ENCODE results near the gene GPX8.

GPX8 gene

DNA sequence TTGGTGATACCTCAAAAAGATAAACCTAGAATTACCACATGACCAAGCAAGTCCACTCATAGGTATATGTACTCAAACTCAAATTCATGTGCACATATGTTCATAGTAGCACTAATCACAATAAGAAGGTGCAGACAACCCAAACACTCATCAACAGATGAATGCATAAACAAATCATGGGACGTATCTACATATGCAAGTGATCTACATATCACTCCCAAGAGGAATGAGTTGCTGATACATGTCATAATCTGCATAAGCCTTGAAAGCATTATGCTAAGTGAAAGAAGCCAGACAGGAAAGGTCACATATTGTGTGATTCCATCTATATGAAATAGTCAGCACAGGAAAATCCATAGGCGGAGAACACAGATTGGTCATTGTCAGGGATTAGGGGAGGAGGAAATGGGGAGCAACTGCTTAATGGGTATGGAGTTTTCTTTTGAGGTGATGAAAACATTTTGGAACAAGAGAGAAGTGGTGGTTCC is 10.6 kb upstream of the GPX8 start:
- peaks cover 8 to 19% of the 10 kb centered on the region in 2 donors for H3K27me3 Mint-ChIP-seq
- no peak overlapping the region for H3K27ac Mint-ChIP-seq
- ATAC-seq (replicated peaks): no peak
- DNase-seq: no peak
- H3K9me3 Mint-ChIP-seq: no peaks in the 10 kb centered on the region
- no peaks in the 10 kb centered on the region for H3K36me3 Mint-ChIP-seq (ENCODE audit: insufficient read depth)
- H3K4me3 Mint-ChIP-seq: no peak overlapping the region
- peaks cover 5 to 14% of the 10 kb centered on the region in 2 donors for H3K4me1 Mint-ChIP-seq (ENCODE audit: low read depth in 2 of 2)

DNA sequence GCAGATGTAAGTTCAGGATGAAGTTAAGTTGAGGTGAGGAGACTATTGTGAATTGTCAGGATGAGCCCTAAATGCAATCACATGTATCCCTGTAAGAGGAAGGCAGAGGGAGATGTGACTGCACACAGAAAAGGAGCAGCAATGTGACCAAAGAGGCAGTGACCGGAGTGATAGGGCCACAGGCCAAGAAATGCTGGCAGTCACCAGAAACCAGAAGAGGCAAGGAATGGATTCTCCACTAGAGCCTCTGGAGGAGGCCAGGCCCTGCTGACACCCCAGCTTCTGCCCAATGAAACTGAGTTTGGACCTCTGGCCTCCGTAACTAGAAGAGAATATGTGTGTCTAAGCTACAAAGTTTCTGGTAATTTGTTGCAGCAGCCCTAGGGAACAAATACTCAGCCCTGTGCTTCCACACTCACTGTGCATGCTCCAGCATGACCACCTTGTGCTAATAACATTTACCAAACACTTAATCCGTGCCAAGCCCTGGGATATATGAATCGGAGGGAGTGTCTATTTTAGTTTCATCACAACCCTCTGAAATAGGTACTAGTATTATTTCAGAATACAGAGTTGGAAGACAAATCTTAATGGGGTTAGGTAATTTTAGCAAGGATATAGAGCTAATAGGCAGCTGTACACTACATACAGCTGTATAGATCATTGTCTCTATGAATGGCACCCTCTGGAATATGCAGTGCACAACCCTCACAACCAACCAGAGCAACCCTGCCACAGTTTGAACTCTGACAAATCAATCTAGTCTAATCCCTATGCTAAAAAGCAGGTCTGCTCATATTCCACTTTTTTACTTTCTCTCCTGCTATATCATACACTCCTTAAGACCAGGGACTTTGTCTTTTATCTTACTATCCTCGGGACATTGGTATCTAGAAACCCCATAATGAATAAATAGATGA is 7.8 kb upstream of the GPX8 start:
- Mint-ChIP-seq H3K36me3 (ENCODE audit: insufficient read depth) (no peaks in the 10 kb centered on the region), H3K27ac (no peak overlapping the region)
- no peak for DNase-seq

DNA sequence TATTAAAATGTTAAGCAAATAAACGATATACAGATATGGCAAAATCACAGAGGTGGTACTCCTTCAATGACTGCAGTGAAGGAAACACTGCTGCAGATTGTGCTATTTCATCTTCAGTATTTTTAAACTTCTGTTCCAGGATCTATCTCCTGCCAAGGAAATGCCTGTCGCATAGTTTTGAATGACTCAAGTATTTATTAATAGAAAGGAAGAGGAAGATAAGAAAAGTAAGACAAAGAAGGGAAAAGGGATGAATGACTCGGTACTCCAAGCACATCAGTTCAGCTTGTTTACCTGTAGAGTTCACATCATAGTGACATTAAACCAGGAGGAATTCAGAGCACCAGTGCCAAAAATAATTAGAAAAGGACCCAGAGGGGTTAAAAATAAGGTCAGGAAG is 5.1 kb upstream of the GPX8 start:
- no peak for DNase-seq
- Mint-ChIP-seq H3K4me3 (no peak overlapping the region), H3K4me1 (ENCODE audit: low read depth in 2 of 2) (peaks cover 0 to 3% of the 10 kb centered on the region in 2 donors), H3K27ac (no peak overlapping the region), H3K9me3 (no peaks in the 10 kb centered on the region), H3K27me3 (peaks cover 8 to 38% of the 10 kb centered on the region in 2 donors), H3K36me3 (ENCODE audit: insufficient read depth) (no peaks in the 10 kb centered on the region)
- no peak for ATAC-seq (replicated peaks)

More for the DNA sequence above, 7.8 kb upstream of the GPX8 start:
- Mint-ChIP-seq H3K4me1 (ENCODE audit: low read depth in 2 of 2) (no peaks in the 10 kb centered on the region), H3K4me3 (no peak overlapping the region), H3K9me3 (no peaks in the 10 kb centered on the region), H3K27me3 (peaks cover 8 to 30% of the 10 kb centered on the region in 2 donors)
- ATAC-seq (replicated peaks): no peak

DNA sequence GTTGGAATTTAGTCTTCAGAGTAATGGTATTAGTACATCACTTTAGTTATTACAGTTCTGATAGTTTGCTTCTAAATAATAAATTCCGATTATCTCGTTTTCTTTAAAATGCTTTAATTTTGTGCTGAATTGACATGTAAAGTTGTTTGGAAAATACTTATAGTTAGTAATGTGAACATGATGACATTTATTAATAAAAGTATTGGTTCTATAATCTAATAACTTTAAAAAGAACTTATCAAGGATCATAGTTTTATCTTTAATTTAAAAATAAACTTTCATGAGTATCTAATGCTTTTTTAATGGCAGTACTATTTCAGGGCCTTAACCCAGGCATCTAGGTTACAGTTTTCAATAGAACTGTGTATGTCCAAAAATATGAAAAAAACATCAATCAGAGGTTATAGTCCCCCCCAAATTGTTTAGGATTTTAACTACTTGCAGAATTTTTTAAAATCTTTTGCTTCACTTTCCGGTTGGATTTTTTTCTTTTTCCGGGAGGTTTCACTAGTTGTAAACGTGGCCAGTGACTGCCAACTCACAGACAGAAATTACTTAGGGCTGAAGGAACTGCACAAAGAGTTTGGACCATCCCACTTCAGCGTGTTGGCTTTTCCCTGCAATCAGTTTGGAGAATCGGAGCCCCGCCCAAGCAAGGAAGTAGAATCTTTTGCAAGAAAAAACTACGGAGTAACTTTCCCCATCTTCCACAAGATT is 680 bp downstream of the GPX8 start:
- Mint-ChIP-seq H3K27ac (no peak overlapping the region), H3K36me3 (ENCODE audit: insufficient read depth) (no peaks in the 10 kb centered on the region), H3K4me1 (ENCODE audit: low read depth in 2 of 2) (peaks cover 0 to 3% of the 10 kb centered on the region in 2 donors), H3K27me3 (peaks cover 19 to 20% of the 10 kb centered on the region in 2 donors), H3K4me3 (no peak overlapping the region), H3K9me3 (no peaks in the 10 kb centered on the region)
- DNase-seq: no peak
- no peak for ATAC-seq (replicated peaks)

DNA sequence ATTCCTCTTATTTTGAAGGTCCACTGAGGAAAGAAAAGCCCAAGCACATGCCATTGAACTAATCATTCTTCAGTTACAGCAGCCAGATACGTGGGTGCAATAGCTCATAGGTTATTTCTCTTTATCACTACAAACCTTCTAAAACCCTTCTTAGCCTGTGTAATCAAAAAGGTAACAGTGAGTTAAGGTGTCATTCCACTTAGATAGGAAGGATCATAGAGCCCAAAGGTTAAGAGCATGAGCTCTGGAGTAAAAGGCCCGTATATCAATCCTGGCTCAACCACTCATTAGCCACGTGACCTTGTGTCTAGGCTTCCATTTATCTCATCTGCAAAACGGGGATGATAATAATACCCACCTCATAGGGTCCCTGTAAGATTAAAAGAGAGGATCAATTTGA is 2.7 kb downstream of the GPX8 start:
- Mint-ChIP-seq H3K4me1 (ENCODE audit: low read depth in 2 of 2) (peaks cover 0 to 3% of the 10 kb centered on the region in 2 donors), H3K27me3 (peaks cover 35 to 36% of the 10 kb centered on the region in 2 donors), H3K27ac (no peak overlapping the region), H3K9me3 (no peaks in the 10 kb centered on the region), H3K4me3 (no peak overlapping the region), H3K36me3 (ENCODE audit: insufficient read depth) (no peaks in the 10 kb centered on the region)
- DNase-seq: no peak
- no peak for ATAC-seq (replicated peaks)

DNA sequence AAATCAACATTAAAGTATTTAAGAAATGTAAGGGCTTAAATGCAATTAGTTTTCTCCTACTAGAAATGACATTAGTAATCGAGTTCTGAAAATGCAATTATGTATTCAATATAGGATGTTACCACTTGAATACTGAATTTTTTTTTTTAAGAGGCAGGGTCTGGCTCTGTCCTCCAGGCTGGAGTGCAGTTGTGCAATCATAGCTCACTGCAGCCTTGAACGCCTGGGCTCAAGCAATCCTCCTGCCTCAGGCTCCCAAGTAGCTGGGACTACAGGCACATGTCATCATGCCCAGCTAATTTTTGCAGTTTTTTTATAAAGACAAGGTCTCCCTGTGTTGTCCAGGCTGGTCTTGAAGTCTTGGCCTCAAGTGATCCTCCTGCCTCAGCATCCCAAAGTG is 11.5 kb downstream of the GPX8 start:
- Mint-ChIP-seq H3K9me3 (no peaks in the 10 kb centered on the region), H3K4me3 (no peak overlapping the region), H3K27me3 (peaks cover 54 to 72% of the 10 kb centered on the region in 2 donors), H3K27ac (no peak overlapping the region), H3K4me1 (ENCODE audit: low read depth in 2 of 2) (peaks cover 16 to 27% of the 10 kb centered on the region in 2 donors), H3K36me3 (ENCODE audit: insufficient read depth) (peaks cover 3% of the 10 kb centered on the region)
- no peak for ATAC-seq (replicated peaks)
- DNase-seq: no peak

DNA sequence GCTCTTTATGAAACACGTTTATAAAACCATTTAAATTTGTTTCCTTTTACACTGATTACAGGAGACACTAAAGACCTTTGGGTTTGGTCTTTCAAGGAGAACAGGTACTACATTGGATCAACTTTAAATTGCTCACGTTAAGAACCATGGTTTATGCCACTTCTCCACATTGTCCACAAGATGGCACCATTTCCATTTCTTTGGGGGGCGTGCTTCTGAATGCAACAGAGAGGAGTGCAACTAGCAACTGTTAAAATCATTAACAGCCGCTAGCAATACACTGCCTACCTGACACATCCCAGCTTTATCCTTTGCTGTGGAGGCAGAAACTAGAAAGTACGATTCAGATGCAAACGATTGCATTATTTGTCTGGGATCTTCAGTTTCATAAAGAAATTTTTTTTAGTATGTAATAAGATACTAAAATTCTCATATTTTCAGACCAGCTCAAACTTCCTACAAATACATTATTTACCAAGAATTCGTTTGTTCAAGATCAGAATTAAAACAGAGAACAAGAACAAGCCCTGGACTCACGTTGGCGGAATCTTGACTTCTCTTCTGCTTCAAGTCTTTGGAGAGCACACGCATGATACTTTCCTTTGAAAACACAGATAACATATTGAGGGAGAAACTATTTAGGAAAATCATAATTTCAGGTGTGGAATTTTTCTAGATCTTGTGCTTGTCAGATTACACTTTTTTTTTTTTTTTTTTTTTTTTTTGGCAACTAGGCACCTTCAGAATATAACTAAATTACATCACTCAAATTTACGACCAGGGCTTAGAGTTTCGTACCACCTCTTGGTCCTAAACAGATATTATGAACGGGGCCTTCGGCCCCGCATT is 12.3 kb downstream of the GPX8 start:
- Mint-ChIP-seq H3K27me3 (peaks cover 56 to 72% of the 10 kb centered on the region in 2 donors), H3K9me3 (no peaks in the 10 kb centered on the region), H3K4me1 (ENCODE audit: low read depth in 2 of 2) (peaks cover 20 to 33% of the 10 kb centered on the region in 2 donors), H3K36me3 (ENCODE audit: insufficient read depth) (peaks cover 3% of the 10 kb centered on the region), H3K4me3 (peak overlapping the region; percentile 86 to 88), H3K27ac (peak overlapping the region; percentile 82 to 85)
- DNase-seq (peak; percentile 55 to 61 (median 58)), ATAC-seq (replicated peaks) (peak; percentile 65)

DNA sequence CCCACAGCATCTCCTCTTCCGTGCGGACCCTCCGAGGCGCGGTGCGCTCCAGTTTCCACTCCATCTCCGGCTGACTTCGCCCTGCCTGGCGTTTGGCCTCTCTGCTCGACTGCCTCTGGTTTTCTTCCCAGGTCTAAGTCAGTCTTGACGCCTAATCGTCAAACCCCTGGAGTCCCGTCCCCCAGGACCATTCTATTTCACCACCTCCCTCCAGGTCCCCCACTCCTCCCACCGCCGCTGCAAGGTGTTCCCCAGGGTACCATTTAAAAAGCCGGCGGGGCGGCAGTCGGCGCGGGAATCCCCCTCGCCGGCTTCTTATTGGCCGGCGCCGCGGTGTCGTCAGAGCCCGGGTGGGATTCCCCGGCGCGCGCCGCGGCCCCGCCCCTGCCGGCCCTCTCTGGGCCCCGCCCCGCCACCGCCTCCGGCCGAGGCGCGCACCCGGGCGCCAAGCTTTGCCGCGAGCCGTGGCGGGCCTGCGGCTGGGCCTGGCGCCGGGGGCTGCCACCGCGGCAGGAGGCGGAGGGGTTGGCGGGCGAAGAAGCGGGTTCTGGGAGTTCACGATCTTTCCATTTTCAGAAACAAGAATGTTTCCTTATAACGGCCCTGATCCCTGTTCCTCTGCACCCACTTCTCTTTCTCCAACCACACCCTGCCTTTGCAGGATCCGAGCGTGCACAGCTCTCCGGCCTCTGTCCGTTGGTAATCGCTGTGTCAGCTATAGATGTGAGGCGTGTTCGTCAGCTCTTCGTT is 13.1 kb downstream of the GPX8 start, which contains the start of gene CDC20B:
CDC20B (minus strand) TSS at position 241 of the 750 bp plus-strand sequence; CDS start at position 64, 177 bp downstream.
- peaks cover 3% of the 10 kb centered on the region for H3K36me3 Mint-ChIP-seq (ENCODE audit: insufficient read depth)
- peak within 1 kb of the TSS; percentile 86 to 88 for H3K4me3 Mint-ChIP-seq
- peak; percentile 61 to 72 (median 66) for DNase-seq
- no peaks in the 10 kb centered on the region for H3K9me3 Mint-ChIP-seq
- peak; percentile 85 for ATAC-seq (replicated peaks)
- H3K27ac Mint-ChIP-seq: peak within 1 kb of the TSS; percentile 82 to 85
- H3K4me1 Mint-ChIP-seq (ENCODE audit: low read depth in 2 of 2): peaks cover 20 to 33% of the 10 kb centered on the region in 2 donors
- peaks cover 57 to 72% of the 10 kb centered on the region in 2 donors for H3K27me3 Mint-ChIP-seq

DNA sequence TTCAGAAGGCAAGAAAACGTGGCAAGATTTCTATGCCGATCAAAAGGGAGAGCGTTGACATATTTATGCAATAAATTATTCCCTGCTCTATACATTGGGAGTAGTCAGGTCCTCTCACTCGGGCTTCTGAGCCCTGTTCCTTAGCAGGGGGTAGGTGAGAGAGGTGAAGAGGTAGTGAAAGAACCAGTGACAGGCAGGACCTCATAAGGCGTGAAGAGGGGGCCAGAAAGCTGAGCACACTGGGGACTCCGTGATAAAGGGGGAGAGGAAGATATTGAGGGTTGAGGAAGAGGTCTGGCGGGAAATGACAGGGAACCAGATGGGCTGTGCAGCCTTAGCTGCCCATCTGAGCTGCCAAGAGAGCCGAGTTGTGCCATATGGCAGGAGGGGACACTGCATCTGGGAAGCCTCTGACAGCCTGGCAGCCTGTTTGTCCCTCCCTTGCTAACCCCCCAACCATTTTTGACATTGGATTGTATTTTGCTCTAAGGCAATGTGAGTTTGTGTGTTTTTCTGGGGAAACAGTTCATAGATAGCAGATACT is 13.8 kb downstream of the GPX8 start:
- H3K36me3 Mint-ChIP-seq (ENCODE audit: insufficient read depth): peaks cover 3% of the 10 kb centered on the region
- peak overlapping the region; percentile 86 to 88 for H3K4me3 Mint-ChIP-seq
- ATAC-seq (replicated peaks) (no peak), DNase-seq (no peak)
- H3K27ac Mint-ChIP-seq: peak overlapping the region in 1 of 2 donors; percentile 85
- peaks cover 57 to 72% of the 10 kb centered on the region in 2 donors for H3K27me3 Mint-ChIP-seq
- peaks cover 20 to 33% of the 10 kb centered on the region in 2 donors for H3K4me1 Mint-ChIP-seq (ENCODE audit: low read depth in 2 of 2)
- H3K9me3 Mint-ChIP-seq: no peaks in the 10 kb centered on the region

DNA sequence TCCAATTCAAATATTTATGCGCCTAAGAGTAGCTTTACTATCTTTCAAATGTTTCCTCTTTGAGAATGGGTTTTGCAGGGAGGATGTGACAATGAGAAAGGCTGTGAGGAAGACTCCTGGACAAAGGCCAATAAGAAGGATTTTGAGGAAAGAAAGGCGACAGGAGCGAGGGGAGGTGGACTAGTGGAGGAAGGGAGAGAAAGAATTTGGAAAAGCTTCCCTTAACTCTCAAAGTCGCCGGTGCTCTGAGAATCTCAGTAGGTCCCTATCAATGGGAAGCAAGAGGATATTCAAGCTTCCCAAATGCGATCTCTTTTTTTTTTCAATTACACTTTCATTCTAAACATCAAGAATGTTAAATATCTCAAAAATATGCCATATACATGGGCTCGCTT is 15.8 kb downstream of the GPX8 start:
- DNase-seq (no peak), ATAC-seq (replicated peaks) (no peak)
- Mint-ChIP-seq H3K4me3 (peak overlapping the region; percentile 43 to 56), H3K27ac (no peak overlapping the region), H3K36me3 (ENCODE audit: insufficient read depth) (peaks cover 3% of the 10 kb centered on the region), H3K27me3 (peaks cover 65 to 82% of the 10 kb centered on the region in 2 donors), H3K9me3 (no peaks in the 10 kb centered on the region), H3K4me1 (ENCODE audit: low read depth in 2 of 2) (peaks cover 20 to 33% of the 10 kb centered on the region in 2 donors)

DNA sequence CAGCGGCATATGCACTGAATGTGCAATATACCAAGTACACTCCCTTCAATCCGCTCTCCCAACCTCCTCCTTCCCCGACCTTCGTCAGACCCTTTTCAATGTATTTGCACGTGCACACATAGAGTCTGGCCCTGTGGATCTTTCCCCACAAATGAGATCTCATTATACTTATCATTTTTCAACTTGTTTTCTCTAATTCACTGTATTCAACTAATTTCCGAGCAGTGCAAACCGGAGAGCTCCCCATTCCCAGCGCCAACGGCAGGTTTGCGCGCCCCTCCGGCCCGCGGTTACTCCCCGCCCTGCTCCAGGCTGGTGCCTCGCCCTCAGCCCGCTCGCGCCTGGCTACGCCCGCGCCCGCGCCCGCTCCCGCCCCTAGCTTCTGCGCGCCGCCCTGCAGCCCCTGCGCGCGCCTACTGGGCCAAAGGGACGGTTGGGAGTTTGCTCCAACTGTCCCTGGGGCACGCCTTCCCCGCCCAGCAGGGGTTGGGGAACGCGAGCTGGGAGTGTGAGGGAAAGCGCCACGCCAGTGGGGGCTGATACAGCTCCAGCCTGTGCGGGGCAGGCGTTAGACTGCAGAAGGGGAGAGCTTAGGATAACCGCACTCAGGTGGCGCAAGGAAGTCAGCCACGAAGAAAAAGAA is 16.3 kb downstream of the GPX8 start:
- peak overlapping the region; percentile 43 to 56 for H3K4me3 Mint-ChIP-seq
- no peak for ATAC-seq (replicated peaks)
- H3K27ac Mint-ChIP-seq: no peak overlapping the region
- DNase-seq: no peak
- peaks cover 20 to 33% of the 10 kb centered on the region in 2 donors for H3K4me1 Mint-ChIP-seq (ENCODE audit: low read depth in 2 of 2)
- peaks cover 3% of the 10 kb centered on the region for H3K36me3 Mint-ChIP-seq (ENCODE audit: insufficient read depth)
- peaks cover 65 to 87% of the 10 kb centered on the region in 2 donors for H3K27me3 Mint-ChIP-seq
- no peaks in the 10 kb centered on the region for H3K9me3 Mint-ChIP-seq

DNA sequence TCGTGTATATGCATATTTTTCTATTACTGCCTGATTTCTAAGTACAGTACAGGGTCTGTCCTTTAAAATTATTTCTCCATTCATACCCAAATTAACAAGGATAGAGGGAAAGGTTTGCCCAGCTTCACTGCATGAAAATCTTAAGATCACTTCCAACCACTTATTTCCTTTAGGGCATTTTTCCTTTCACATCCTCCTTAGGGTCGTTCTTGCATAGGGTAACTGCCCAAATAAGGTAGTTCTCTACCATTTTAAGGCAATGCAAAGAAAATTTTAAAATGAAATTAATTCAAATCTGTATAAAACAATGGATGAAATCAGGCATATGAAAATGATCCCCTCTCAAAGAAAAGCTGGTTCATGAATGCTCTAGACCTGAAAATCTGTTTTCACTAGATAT is 17.1 kb downstream of the GPX8 start:
- peaks cover 65 to 95% of the 10 kb centered on the region in 2 donors for H3K27me3 Mint-ChIP-seq
- H3K27ac Mint-ChIP-seq: no peak overlapping the region
- H3K4me1 Mint-ChIP-seq (ENCODE audit: low read depth in 2 of 2): peaks cover 20 to 33% of the 10 kb centered on the region in 2 donors
- peaks cover 3% of the 10 kb centered on the region for H3K36me3 Mint-ChIP-seq (ENCODE audit: insufficient read depth)
- no peak for ATAC-seq (replicated peaks)
- H3K9me3 Mint-ChIP-seq: no peaks in the 10 kb centered on the region
- no peak for DNase-seq
- peak overlapping the region; percentile 43 to 56 for H3K4me3 Mint-ChIP-seq
